GM18907 (cell line): ENCODE results near the gene INPP5A.

Experiments used
- ATAC-seq: cut with Tn5 transposase; IDR thresholded peaks from one replicate; pipeline ENCODE4 v1.9.1; 2021; ENCODE audit warnings: mild to moderate bottlenecking, moderate library complexity; ENCODE audit not compliant: unreplicated experiment

INPP5A gene

DNA sequence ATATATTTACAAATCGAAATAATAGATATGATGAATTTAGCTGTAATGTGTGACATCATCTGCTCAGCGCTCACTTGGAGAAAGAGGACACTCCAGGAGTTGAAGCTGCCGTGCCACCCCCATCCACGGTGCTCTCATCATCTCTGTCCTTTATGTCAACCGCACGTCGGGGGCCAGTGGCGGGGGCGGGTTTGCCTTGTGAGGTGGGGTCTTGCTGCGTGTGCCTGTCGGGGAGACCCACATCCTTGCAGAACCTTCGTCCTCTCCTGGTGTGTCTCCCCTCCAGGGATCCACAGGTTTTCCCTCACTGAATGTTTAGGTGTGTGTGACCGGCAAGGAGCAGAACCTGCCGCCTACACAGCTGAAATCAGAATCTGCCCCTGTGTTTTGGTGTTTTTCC is 71.6 kb downstream of the INPP5A start:
- no peak for ATAC-seq

GRCh38 chr10:132610071-132610701 is 72.6 kb downstream of the INPP5A start:
- no peak for ATAC-seq

- ATAC-seq, result no peak
Measured at GRCh38 chr10:132611026-132611910, 73.7 kb downstream of the INPP5A start.

DNA sequence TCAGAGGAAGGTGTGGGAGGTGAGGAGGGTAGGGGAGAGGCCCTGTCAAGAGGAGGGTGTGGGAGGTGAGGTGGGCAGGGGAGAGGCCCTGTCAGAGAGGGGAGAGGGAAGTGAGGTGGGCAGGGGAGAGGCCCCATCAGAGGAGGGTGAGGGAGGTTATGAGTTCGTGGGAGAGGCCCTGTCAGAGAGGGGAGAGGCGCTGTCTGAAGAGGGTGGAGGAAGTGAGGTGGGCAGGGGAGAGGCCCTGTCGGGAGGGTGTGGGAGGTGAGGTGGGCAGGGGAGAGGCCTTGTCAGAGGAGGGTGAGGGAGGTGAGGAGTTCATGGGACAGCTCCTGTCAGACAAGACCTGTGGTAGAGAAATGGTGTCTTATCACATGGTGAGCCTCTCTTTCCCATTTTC is 74.4 kb downstream of the INPP5A start:
- no peak for ATAC-seq

GRCh38 chr10:132612571-132613504 is 75.3 kb downstream of the INPP5A start:
- no peak for ATAC-seq

DNA sequence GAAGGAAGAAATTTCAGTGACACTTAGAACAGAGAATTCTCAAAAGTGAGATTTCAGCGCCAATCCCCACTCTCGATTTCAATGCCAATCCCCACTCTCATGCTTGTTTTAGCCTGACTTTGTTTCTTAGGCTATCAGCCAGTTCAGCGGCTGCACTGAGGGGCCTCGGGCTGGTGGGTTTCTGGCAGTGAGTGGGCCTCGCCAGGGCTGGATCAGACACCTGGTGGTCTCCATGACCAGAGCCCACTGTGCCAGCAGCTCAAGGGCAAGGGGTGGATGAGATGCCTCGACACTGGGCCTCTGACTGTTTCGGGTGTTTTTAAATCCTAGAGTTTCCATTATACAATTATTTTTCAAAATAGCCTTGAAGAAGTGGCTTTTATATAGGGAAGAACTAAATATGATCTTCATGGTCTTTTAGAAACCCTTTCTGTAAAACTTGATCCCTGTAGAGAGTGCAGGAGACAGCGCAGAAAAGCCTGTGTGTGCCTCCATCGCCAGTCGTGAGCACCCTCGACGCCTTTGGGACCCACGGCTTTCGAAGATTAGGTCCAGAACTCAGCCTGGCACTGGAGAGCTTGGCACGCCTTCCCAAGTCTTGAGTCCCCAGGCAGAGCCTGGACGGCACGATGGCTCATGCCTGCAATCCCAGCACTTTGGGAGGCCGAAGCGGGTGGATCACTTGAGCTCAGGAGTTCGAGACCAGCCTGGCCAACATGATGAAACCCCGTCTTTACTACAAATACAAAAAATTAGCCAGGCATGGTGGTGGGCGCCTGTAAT is 76.2 kb downstream of the INPP5A start:
- no peak for ATAC-seq

GRCh38 chr10:132614431-132615340 is 77.1 kb downstream of the INPP5A start:
- ATAC-seq, result no peak

- no peak for ATAC-seq
Measured at GRCh38 chr10:132615341-132616169, 78.0 kb downstream of the INPP5A start.

GRCh38 chr10:132616170-132616995 is 78.8 kb downstream of the INPP5A start:
- no peak for ATAC-seq

GRCh38 chr10:132616996-132617736 is 79.6 kb downstream of the INPP5A start:
- no peak for ATAC-seq

DNA sequence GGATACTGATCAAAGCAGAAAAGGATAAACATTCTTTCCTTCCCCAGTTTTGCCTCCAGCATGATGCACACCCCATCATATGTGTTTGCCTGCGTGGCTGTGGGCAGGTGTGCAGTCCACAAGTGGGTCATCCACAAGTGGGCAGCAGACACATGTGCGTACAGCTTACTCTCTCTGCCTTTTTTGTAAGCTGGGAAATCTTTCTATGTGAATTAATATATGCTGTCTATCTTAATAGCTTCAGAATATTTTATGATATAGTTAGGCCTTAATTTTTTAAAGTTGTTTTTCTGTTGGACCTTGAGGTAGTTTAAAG is 80.1 kb downstream of the INPP5A start:
- ATAC-seq, result no peak

DNA sequence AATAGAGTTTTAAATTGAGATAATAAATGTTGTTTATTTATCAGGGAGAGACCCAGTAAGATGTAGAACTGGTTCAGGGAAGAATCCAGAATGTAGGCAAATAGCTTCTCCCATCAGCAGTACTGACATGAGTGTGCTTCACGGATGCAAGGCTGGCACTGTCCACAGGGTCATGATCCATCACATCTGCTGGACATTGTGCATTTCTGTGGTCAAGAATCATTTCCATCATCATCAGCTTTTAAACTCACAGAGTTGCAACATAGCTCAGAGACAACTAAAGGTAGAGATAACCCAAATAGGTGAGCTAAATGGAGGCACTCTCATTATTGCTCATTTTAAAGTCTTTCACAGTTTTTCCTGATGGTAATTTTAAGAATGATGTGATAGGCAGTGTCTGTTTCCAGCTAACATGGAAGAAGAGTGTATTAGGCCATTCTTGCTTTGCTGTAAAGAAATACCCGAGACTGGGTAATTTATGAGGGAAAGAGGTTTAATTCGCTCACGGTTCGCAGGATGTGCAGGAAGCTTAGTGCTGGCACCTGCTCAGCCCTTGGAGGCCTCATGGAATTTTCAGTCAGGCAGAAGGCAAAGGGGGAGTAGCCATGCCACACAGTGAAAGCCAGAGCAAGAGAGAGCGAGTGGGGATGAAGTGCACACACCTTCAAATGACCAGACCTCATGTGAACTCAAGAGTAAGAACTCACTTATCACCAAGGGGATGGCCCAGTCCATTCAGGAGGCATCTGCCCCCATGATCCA is 80.8 kb downstream of the INPP5A start:
- no peak for ATAC-seq

GRCh38 chr10:132619927-132620326 is 82.3 kb downstream of the INPP5A start:
- no peak for ATAC-seq

- no peak for ATAC-seq
Measured at GRCh38 chr10:132624061-132624846, 86.7 kb downstream of the INPP5A start.

DNA sequence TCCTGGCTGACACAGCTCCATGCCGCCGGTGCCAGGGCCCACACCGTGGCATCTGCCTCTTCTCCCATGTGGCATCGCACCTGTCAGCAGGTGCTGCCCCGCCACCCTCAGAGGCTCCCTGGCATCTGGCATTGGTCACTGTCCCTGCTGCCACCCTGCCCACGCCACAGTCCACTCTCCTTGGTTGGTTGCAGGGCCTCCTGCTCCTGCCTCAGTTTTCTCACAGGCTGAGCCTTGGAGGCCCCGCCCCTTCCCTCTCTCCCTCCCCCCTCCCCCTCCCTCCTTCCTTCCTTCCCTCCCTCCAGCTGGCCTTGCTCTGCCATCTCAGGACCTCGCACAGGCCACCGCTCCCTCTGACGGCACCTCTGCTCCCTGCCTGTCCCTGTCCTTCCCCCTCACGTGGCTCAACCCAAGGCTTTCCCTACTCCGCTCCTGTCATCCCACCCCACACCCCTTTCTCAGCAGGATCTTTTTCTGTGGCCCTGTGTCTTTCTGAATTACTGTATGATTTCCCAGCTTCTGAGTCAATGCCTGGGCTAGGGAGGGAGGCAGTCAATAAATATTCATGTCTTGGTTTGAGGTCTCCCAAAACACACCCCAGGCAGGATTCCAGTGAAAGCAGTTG is 87.4 kb downstream of the INPP5A start:
- no peak for ATAC-seq
